Suprapubic skin (tissue), 4 donors: ENCODE measurements around the gene ZNF804A.

ENCODE experiments used
- EP300 ChIP-seq: sonication (generic); formaldehyde crosslinking; IDR thresholded peaks from one replicate; pipeline ENCODE4 v1.6.1; 2017; ENCODE audit warnings: antibody characterized with exemption
- POLR2A ChIP-seq, 2 donors: fragments of 450-650 bp; IDR thresholded peaks; one replicate each; pipeline ENCODE4 v1.6.1; 2017; ENCODE audit warnings: antibody characterized with exemption in 2 of 2, mild to moderate bottlenecking in 2 of 2, moderate library complexity in 2 of 2
- POLR2AphosphoS5 ChIP-seq, 3 donors: sonication (generic); formaldehyde crosslinking; IDR thresholded peaks; one replicate each; pipeline ENCODE4 v1.6.1; 2017; ENCODE audit warnings: antibody characterized with exemption in 3 of 3
- TF ChIP-seq, protein P1 (sequence below), 2 donors: fragments of 200-600 bp in 1 of 2; fragments of 450-650 bp in 1 of 2; sonication (generic) in 1 of 2; IDR thresholded peaks; one replicate each; pipeline ENCODE4 v1.5.1; 2016 to 2019; ENCODE audit warnings: antibody characterized with exemption in 2 of 2, mild to moderate bottlenecking in 1 of 2, moderate library complexity in 1 of 2

DNA sequence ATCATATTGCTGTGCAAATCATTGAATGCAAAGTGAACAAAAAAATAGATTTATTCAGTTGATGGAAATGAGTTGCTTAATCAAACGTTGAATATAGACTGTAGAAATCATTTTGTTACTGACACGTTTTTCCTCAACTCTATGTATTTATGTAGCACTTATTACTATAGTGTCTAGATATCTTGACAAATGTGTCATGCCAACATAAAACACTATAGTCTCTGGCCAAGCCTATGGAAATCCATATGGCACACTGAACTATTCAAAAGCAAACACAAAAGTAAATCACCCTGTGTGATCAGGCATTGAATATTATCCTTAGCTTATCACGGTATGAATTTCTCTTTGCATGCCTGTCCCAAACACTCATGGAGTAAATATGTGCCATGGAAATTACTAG, 131.3 kb downstream of the ZNF804A start:
- no peak for TF ChIP-seq POLR2AphosphoS5 (IDR thresholded peaks at IDR 0.05)
- TF ChIP-seq, protein P1, sequence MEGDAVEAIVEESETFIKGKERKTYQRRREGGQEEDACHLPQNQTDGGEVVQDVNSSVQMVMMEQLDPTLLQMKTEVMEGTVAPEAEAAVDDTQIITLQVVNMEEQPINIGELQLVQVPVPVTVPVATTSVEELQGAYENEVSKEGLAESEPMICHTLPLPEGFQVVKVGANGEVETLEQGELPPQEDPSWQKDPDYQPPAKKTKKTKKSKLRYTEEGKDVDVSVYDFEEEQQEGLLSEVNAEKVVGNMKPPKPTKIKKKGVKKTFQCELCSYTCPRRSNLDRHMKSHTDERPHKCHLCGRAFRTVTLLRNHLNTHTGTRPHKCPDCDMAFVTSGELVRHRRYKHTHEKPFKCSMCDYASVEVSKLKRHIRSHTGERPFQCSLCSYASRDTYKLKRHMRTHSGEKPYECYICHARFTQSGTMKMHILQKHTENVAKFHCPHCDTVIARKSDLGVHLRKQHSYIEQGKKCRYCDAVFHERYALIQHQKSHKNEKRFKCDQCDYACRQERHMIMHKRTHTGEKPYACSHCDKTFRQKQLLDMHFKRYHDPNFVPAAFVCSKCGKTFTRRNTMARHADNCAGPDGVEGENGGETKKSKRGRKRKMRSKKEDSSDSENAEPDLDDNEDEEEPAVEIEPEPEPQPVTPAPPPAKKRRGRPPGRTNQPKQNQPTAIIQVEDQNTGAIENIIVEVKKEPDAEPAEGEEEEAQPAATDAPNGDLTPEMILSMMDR (IDR thresholded peaks at IDR 0.05): no peak
- TF ChIP-seq EP300: no peak
- TF ChIP-seq POLR2A (IDR thresholded peaks at IDR 0.05): no peak
